Nephron progenitor cell (in vitro differentiated cells): ENCODE results near the gene TBC1D12.

Source experiments
- DNase-seq: peaks from one replicate; pipeline ENCODE4 v3.0.0; 2021
- H3K27ac Mint-ChIP-seq: 2 replicates; pipeline ENCODE4 v1.8.0; 2021; ENCODE audit warnings: mild to moderate bottlenecking, moderate library complexity, mixed read lengths
- H3K27me3 Mint-ChIP-seq: 2 replicates; pipeline ENCODE4 v1.8.0; 2021; ENCODE audit warnings: mild to moderate bottlenecking, low read depth, mixed read lengths; ENCODE audit not compliant: poor library complexity
- H3K36me3 Mint-ChIP-seq: 2 replicates; pipeline ENCODE4 v1.8.0; 2021; ENCODE audit warnings: low read depth, mixed read lengths
- H3K4me1 Mint-ChIP-seq: 2 replicates; pipeline ENCODE4 v1.8.0; 2021; ENCODE audit warnings: mixed read lengths
- H3K4me3 Mint-ChIP-seq: 2 replicates; pipeline ENCODE4 v1.8.0; 2021; ENCODE audit warnings: mild to moderate bottlenecking, moderate library complexity, mixed read lengths
- H3K9me3 Mint-ChIP-seq: 2 replicates; pipeline ENCODE4 v1.8.0; 2021; ENCODE audit warnings: mild to moderate bottlenecking, moderate library complexity, mixed read lengths
- CTCF ChIP-seq: fragments of 200-600 bp; sonication (generic); IDR thresholded peaks from 2 replicates; pipeline ENCODE4 v1.5.0; 2021; ENCODE audit warnings: antibody characterized with exemption

Gene TBC1D12

GRCh38 chr10:94462130-94462529, 59.8 kb downstream of the TBC1D12 start:
- TF ChIP-seq CTCF: no peak
- H3K4me3 Mint-ChIP-seq: no peak overlapping the region
- H3K36me3 Mint-ChIP-seq: peaks cover 35% of the 10 kb centered on the region
- H3K9me3 Mint-ChIP-seq: peaks cover 31% of the 10 kb centered on the region
- H3K4me1 Mint-ChIP-seq: no peaks in the 10 kb centered on the region
- H3K27ac Mint-ChIP-seq: no peak overlapping the region
- no peak for DNase-seq
- H3K27me3 Mint-ChIP-seq: no peaks in the 10 kb centered on the region

GRCh38 chr10:94465684-94466083, 63.3 kb downstream of the TBC1D12 start:
- H3K9me3 Mint-ChIP-seq: peaks cover 10% of the 10 kb centered on the region
- TF ChIP-seq CTCF: no peak
- no peak overlapping the region for H3K4me3 Mint-ChIP-seq
- H3K4me1 Mint-ChIP-seq: no peaks in the 10 kb centered on the region
- no peak overlapping the region for H3K27ac Mint-ChIP-seq
- no peak for DNase-seq
- peaks cover 18% of the 10 kb centered on the region for H3K36me3 Mint-ChIP-seq
- peaks cover 4% of the 10 kb centered on the region for H3K27me3 Mint-ChIP-seq

- DNase-seq: no peak
- H3K9me3 Mint-ChIP-seq: peaks cover 39% of the 10 kb centered on the region
- no peaks in the 10 kb centered on the region for H3K4me1 Mint-ChIP-seq
- no peaks in the 10 kb centered on the region for H3K27me3 Mint-ChIP-seq
- no peak for TF ChIP-seq CTCF
- H3K4me3 Mint-ChIP-seq: no peak overlapping the region
- peaks cover 44% of the 10 kb centered on the region for H3K36me3 Mint-ChIP-seq
- H3K27ac Mint-ChIP-seq: no peak overlapping the region
Measured at GRCh38 chr10:94481410-94481809, 79.1 kb downstream of the TBC1D12 start.

GRCh38 chr10:94483970-94484369, 81.6 kb downstream of the TBC1D12 start:
- no peak for DNase-seq
- Mint-ChIP-seq H3K27me3 (no peaks in the 10 kb centered on the region), H3K4me3 (no peak overlapping the region), H3K27ac (no peak overlapping the region), H3K9me3 (peaks cover 42% of the 10 kb centered on the region), H3K4me1 (no peaks in the 10 kb centered on the region), H3K36me3 (peaks cover 45% of the 10 kb centered on the region)
- TF ChIP-seq CTCF: no peak

GRCh38 chr10:94485094-94485493, 82.8 kb downstream of the TBC1D12 start:
- H3K36me3 Mint-ChIP-seq: peaks cover 45% of the 10 kb centered on the region
- DNase-seq: no peak
- H3K9me3 Mint-ChIP-seq: peaks cover 42% of the 10 kb centered on the region
- no peak for TF ChIP-seq CTCF
- H3K4me3 Mint-ChIP-seq: no peak overlapping the region
- no peaks in the 10 kb centered on the region for H3K27me3 Mint-ChIP-seq
- H3K4me1 Mint-ChIP-seq: no peaks in the 10 kb centered on the region
- H3K27ac Mint-ChIP-seq: no peak overlapping the region

GRCh38 chr10:94487575-94487974, 85.2 kb downstream of the TBC1D12 start:
- Mint-ChIP-seq H3K9me3 (peaks cover 41% of the 10 kb centered on the region), H3K27ac (no peak overlapping the region), H3K27me3 (no peaks in the 10 kb centered on the region), H3K36me3 (peaks cover 39% of the 10 kb centered on the region), H3K4me3 (no peak overlapping the region), H3K4me1 (no peaks in the 10 kb centered on the region)
- no peak for TF ChIP-seq CTCF
- DNase-seq: no peak
